SK-N-SH treated with all-trans-retinoic acid at 6 μM for 48 hours (cell line): Measurements from ENCODE around the gene PUM2.
"Not testable (repeated sequence)": the region's sequence is repeated elsewhere in the genome, so short reads cannot be mapped to it uniquely, and the experiment has no call there.

Experiments
- ATAC-seq: fragments of 200-7000 bp; cut with Tn5 transposase; 3 replicates; pipeline ENCODE4 v1.9.1; 2020; ENCODE audit warnings: mild to moderate bottlenecking, moderate library complexity
- ARNTL ChIP-seq: fragments of 450-650 bp; formaldehyde crosslinking; IDR thresholded peaks from 2 replicates; pipeline ENCODE4 v1.5.0; 2020; ENCODE audit warnings: low read depth, mild to moderate bottlenecking, moderate library complexity, borderline replicate concordance
- BACH2 ChIP-seq: fragments of 250-450 bp; sonication (Bioruptor Pico); IDR thresholded peaks from 2 replicates; pipeline ENCODE4 v1.9.0; 2021; ENCODE audit warnings: mild to moderate bottlenecking, borderline replicate concordance
- CSDC2 ChIP-seq: fragments of 250-450 bp; sonication (Bioruptor Pico); IDR thresholded peaks from 2 replicates; pipeline ENCODE4 v1.5.0; 2020; ENCODE audit warnings: mild to moderate bottlenecking, moderate library complexity
- CSRNP3 ChIP-seq: fragments of 250-450 bp; sonication (Bioruptor Pico); IDR thresholded peaks from 2 replicates; pipeline ENCODE4 v1.5.1; 2021; ENCODE audit warnings: mild to moderate bottlenecking, moderate library complexity
- ESRRG ChIP-seq: fragments of 250-450 bp; sonication (Bioruptor Pico); IDR thresholded peaks from 2 replicates; pipeline ENCODE4 v1.6.1; 2021; ENCODE audit warnings: mild to moderate bottlenecking
- GLIS3 ChIP-seq: fragments of 250-450 bp; sonication (Bioruptor Pico); IDR thresholded peaks from 2 replicates; pipeline ENCODE4 v1.5.0; 2020; ENCODE audit warnings: mild to moderate bottlenecking, moderate library complexity
- ISL1 ChIP-seq: fragments of 250-450 bp; sonication (Bioruptor Pico); IDR thresholded peaks from 2 replicates; pipeline ENCODE4 v2.1.2; 2022; ENCODE audit warnings: mild to moderate bottlenecking, moderate library complexity
- OSR1 ChIP-seq: fragments of 250-450 bp; sonication (Bioruptor Pico); IDR thresholded peaks from 2 replicates; pipeline ENCODE4 v1.8.0; 2022; ENCODE audit warnings: moderate library complexity, mild to moderate bottlenecking, inconsistent platforms
- PATZ1 ChIP-seq: fragments of 250-450 bp; sonication (Bioruptor Pico); IDR thresholded peaks from 2 replicates; pipeline ENCODE4 v1.8.0; 2020; ENCODE audit warnings: mild to moderate bottlenecking, moderate library complexity, borderline replicate concordance
- PPARA ChIP-seq: fragments of 250-450 bp; sonication (Bioruptor Pico); IDR thresholded peaks from 2 replicates; pipeline ENCODE4 v1.5.0; 2020; ENCODE audit warnings: mild to moderate bottlenecking, borderline replicate concordance
- RARB ChIP-seq: fragments of 250-450 bp; sonication (Bioruptor Pico); IDR thresholded peaks from 2 replicates; pipeline ENCODE4 v1.8.0; 2021; ENCODE audit warnings: mild to moderate bottlenecking, moderate library complexity
- SNAI2 ChIP-seq: fragments of 250-450 bp; sonication (Bioruptor Pico); IDR thresholded peaks from 2 replicates; pipeline ENCODE4 v1.5.0; 2020; ENCODE audit warnings: mild to moderate bottlenecking, moderate library complexity
- TCF4 ChIP-seq: fragments of 250-450 bp; sonication (Bioruptor Pico); IDR thresholded peaks from 2 replicates; pipeline ENCODE4 v1.8.0; 2021; ENCODE audit warnings: mild to moderate bottlenecking, moderate library complexity, borderline replicate concordance
- TOX ChIP-seq: fragments of 250-450 bp; sonication (Bioruptor Pico); IDR thresholded peaks from 2 replicates; pipeline ENCODE4 v1.8.0; 2021; ENCODE audit warnings: mild to moderate bottlenecking, moderate library complexity, borderline replicate concordance
- TSHZ2 ChIP-seq: fragments of 250-450 bp; sonication (Bioruptor Pico); IDR thresholded peaks from 2 replicates; pipeline ENCODE4 v1.5.0; 2020; ENCODE audit warnings: mild to moderate bottlenecking, moderate library complexity
- ZC3H10 ChIP-seq: fragments of 250-450 bp; sonication (Bioruptor Pico); IDR thresholded peaks from 2 replicates; pipeline ENCODE4 v1.5.1; 2021; ENCODE audit warnings: mild to moderate bottlenecking, moderate library complexity
- ZFP3 ChIP-seq: fragments of 250-450 bp; sonication (Bioruptor Pico); IDR thresholded peaks from 2 replicates; pipeline ENCODE4 v1.5.0; 2020; ENCODE audit warnings: mild to moderate bottlenecking, moderate library complexity
- ZFP30 ChIP-seq: fragments of 450-650 bp; formaldehyde crosslinking; IDR thresholded peaks from 2 replicates; pipeline ENCODE4 v1.5.0; 2022; ENCODE audit warnings: mild to moderate bottlenecking, moderate library complexity
- ZNF565 ChIP-seq: fragments of 450-650 bp; formaldehyde crosslinking; conservative IDR thresholded peaks from 2 replicates; pipeline ENCODE4 v1.5.0; 2020; ENCODE audit warnings: low read depth, mild to moderate bottlenecking, moderate library complexity
- ZNF70 ChIP-seq: fragments of 450-650 bp; formaldehyde crosslinking; IDR thresholded peaks from 2 replicates; pipeline ENCODE4 v1.5.0; 2020; ENCODE audit warnings: mild to moderate bottlenecking, moderate library complexity
- ZNF8 ChIP-seq: fragments of 450-650 bp; formaldehyde crosslinking; IDR thresholded peaks from 2 replicates; pipeline ENCODE4 v1.5.0; 2020; ENCODE audit warnings: mild to moderate bottlenecking, moderate library complexity
- TF ChIP-seq, protein P1 (sequence below): fragments of 250-450 bp; sonication (Bioruptor Pico); IDR thresholded peaks from 2 replicates; pipeline ENCODE4 v1.5.1; 2020; ENCODE audit warnings: low read depth, mild to moderate bottlenecking, moderate library complexity
- TF ChIP-seq, protein P2 (sequence below): fragments of 250-450 bp; sonication (Bioruptor Pico); IDR thresholded peaks from 2 replicates; pipeline ENCODE4 v1.8.0; 2021; ENCODE audit warnings: low read depth, mild to moderate bottlenecking, moderate library complexity, borderline replicate concordance

PUM2 gene

DNA sequence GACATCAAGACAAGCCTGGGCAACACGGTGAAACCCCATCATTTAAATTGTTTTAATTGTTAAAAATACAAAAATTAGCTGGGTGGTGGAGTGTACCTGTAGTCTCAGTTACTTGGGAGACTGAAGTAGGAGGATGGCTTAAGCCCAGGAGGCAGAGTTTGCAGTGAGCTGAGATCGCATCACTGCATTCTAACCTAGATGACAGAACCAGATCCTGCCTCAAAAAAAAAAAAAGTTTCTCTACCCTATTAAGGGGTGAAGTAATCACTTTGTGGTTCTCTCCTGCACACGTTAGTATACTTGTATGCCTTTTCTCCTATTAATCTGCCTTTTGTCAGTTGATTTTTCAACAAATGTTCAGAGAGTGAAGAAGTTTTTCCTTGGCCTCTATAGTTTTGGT is 18.1 kb upstream of the PUM2 start:
- TF ChIP-seq ARNTL (CRISPR knock-in tag): no peak
- TF ChIP-seq, protein P1, sequence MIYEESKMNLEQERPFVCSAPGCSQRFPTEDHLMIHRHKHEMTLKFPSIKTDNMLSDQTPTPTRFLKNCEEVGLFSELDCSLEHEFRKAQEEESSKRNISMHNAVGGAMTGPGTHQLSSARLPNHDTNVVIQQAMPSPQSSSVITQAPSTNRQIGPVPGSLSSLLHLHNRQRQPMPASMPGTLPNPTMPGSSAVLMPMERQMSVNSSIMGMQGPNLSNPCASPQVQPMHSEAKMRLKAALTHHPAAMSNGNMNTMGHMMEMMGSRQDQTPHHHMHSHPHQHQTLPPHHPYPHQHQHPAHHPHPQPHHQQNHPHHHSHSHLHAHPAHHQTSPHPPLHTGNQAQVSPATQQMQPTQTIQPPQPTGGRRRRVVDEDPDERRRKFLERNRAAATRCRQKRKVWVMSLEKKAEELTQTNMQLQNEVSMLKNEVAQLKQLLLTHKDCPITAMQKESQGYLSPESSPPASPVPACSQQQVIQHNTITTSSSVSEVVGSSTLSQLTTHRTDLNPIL (CRISPR knock-in tag): no peak
- no peak for TF ChIP-seq CSRNP3 (CRISPR knock-in tag)
- TF ChIP-seq ZNF8 (CRISPR knock-in tag): no peak
- TF ChIP-seq ZFP3: no peak
- TF ChIP-seq ISL1 (CRISPR knock-in tag): no peak
- TF ChIP-seq ZC3H10 (CRISPR knock-in tag): no peak
- no peak for TF ChIP-seq ZNF565 (CRISPR knock-in tag)
- no peak for TF ChIP-seq ZFP30 (CRISPR knock-in tag)
- TF ChIP-seq RARB (CRISPR knock-in tag): no peak
- TF ChIP-seq OSR1: no peak
- no peak for TF ChIP-seq ZNF70
- no peak for TF ChIP-seq PATZ1 (CRISPR knock-in tag)
- TF ChIP-seq TCF4 (CRISPR knock-in tag): no peak
- TF ChIP-seq CSDC2: no peak
- TF ChIP-seq TOX (CRISPR knock-in tag): no peak
- TF ChIP-seq SNAI2: no peak
- no peak for TF ChIP-seq GLIS3
- TF ChIP-seq PPARA: no peak
- no peak for TF ChIP-seq BACH2 (CRISPR knock-in tag)
- no peak for ATAC-seq

DNA sequence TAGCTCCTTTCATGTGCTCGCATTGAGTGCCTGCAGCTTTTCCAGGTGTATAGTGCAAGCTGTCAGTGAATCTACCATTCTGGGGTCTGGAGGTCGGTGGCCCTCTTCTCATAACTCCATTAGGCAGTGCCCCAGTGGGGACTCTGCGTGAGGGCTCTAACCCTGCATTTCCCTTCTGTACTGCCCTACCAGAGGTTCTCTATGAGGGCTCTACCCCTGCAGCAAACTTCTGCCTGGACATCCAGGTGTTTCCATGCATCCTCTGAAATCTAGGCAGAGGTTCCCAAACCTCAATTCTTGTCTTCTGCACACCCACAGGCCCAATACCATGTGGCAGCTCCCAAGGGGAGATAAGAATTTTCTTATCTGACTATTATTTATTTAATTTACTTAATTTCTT is 17.3 kb upstream of the PUM2 start:
- ATAC-seq: not testable (repeated sequence)

- no peak for TF ChIP-seq ESRRG (CRISPR knock-in tag)
- no peak for TF ChIP-seq ARNTL (CRISPR knock-in tag)
- no peak for TF ChIP-seq ZC3H10 (CRISPR knock-in tag)
- TF ChIP-seq ZNF565 (CRISPR knock-in tag): no peak
- no peak for TF ChIP-seq SNAI2
- TF ChIP-seq, protein P2, sequence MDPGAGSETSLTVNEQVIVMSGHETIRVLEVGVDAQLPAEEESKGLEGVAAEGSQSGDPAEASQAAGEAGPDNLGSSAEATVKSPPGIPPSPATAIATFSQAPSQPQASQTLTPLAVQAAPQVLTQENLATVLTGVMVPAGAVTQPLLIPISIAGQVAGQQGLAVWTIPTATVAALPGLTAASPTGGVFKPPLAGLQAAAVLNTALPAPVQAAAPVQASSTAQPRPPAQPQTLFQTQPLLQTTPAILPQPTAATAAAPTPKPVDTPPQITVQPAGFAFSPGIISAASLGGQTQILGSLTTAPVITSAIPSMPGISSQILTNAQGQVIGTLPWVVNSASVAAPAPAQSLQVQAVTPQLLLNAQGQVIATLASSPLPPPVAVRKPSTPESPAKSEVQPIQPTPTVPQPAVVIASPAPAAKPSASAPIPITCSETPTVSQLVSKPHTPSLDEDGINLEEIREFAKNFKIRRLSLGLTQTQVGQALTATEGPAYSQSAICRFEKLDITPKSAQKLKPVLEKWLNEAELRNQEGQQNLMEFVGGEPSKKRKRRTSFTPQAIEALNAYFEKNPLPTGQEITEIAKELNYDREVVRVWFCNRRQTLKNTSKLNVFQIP (CRISPR knock-in tag): no peak
- no peak for TF ChIP-seq GLIS3
- TF ChIP-seq TCF4 (CRISPR knock-in tag): no peak
- TF ChIP-seq, protein P1 (CRISPR knock-in tag): no peak
- no peak for TF ChIP-seq ZFP3
- no peak for TF ChIP-seq PPARA
- no peak for TF ChIP-seq BACH2 (CRISPR knock-in tag)
- no peak for TF ChIP-seq RARB (CRISPR knock-in tag)
- no peak for TF ChIP-seq TSHZ2
- no peak for TF ChIP-seq ZFP30 (CRISPR knock-in tag)
- no peak for TF ChIP-seq PATZ1 (CRISPR knock-in tag)
- no peak for ATAC-seq
Measured at GRCh38 chr2:20366672-20367116, 16.1 kb upstream of the PUM2 start.
